ENCODE data around the gene NID1. TPM values are rescaled to one million over a fixed set of nuclear protein-coding genes. Genes with fewer than 3 reads are reported as not detected.
"Not testable (repeated sequence)": the region's sequence is repeated elsewhere in the genome, so short reads cannot be mapped to it uniquely, and the experiment has no call there.

Gene NID1
- polyA plus RNA-seq, 1 donor = 76.0 TPM

GRCh38 chr1:235984041-235984825 lies 80.7 kb downstream of the NID1 start:
- DNase-seq = no peak
- H3K4me1 ChIP-seq (ENCODE audit: control insufficient read depth, insufficient read depth, low read length) = no peaks in the 10 kb centered on the region
- 73% methylated on average over 2 of the region's 6 CpGs for WGBS (ENCODE audit: insufficient coverage, low lambda C conversion rate)
- peaks cover 28% of the 10 kb centered on the region for H3K36me3 ChIP-seq (ENCODE audit: control insufficient read depth, insufficient read depth, low read length)
- H3K4me3 ChIP-seq (ENCODE audit: low read length) = no peak overlapping the region
- H3K27ac ChIP-seq (ENCODE audit: low read length) = peak overlapping the region; percentile 32
- H3K27me3 ChIP-seq (ENCODE audit: control insufficient read depth, insufficient read depth, low read length) = peaks cover 3% of the 10 kb centered on the region
- no peaks in the 10 kb centered on the region for H3K9me3 ChIP-seq (ENCODE audit: control insufficient read depth, low read depth, low read length)

GRCh38 chr1:235980976-235981375 lies 83.9 kb downstream of the NID1 start:
- WGBS (ENCODE audit: insufficient coverage, low lambda C conversion rate) = 100% methylated on average over 1 of the region's 3 CpGs
- Histone ChIP-seq H3K4me1 (ENCODE audit: control insufficient read depth, insufficient read depth, low read length) (no peaks in the 10 kb centered on the region), H3K27me3 (ENCODE audit: control insufficient read depth, insufficient read depth, low read length) (no peaks in the 10 kb centered on the region), H3K27ac (ENCODE audit: low read length) (no peak overlapping the region), H3K36me3 (ENCODE audit: control insufficient read depth, insufficient read depth, low read length) (peaks cover 54% of the 10 kb centered on the region), H3K9me3 (ENCODE audit: control insufficient read depth, low read depth, low read length) (peaks cover 3% of the 10 kb centered on the region), H3K4me3 (ENCODE audit: low read length) (no peak overlapping the region)
- DNase-seq = no peak

- Histone ChIP-seq H3K27ac (ENCODE audit: low read length) (no peak overlapping the region), H3K27me3 (ENCODE audit: control insufficient read depth, insufficient read depth, low read length) (no peaks in the 10 kb centered on the region), H3K4me3 (ENCODE audit: low read length) (no peak overlapping the region), H3K36me3 (ENCODE audit: control insufficient read depth, insufficient read depth, low read length) (peaks cover 54% of the 10 kb centered on the region), H3K9me3 (ENCODE audit: control insufficient read depth, low read depth, low read length) (peaks cover 3% of the 10 kb centered on the region), H3K4me1 (ENCODE audit: control insufficient read depth, insufficient read depth, low read length) (no peaks in the 10 kb centered on the region)
- no CpG with 5 or more reads among the region's 12 CpGs for WGBS (ENCODE audit: insufficient coverage, low lambda C conversion rate)
- no peak for DNase-seq
Observed at GRCh38 chr1:235979716-235980333, 85.1 kb downstream of the NID1 start.

DNA sequence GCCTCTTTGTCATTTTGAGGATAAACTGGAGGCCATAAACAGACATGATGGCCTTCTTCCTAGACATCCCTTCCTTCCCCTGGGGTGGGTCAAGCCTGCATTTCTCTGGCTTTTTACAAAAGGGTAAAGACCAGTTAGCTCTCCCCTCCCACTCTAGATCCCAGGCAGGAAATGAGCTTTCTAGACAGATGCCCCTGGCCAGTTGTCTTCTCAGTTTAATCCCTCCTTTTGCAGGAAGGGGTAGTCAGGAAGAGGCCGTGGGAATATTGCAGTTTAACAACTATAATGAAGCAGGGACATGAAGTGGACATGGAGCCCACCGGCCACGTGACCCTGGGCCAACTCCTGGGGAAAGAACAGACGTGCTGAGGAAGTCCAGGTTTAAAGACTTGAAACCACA lies 85.7 kb downstream of the NID1 start:
- Histone ChIP-seq H3K9me3 (ENCODE audit: control insufficient read depth, low read depth, low read length) (peaks cover 3% of the 10 kb centered on the region), H3K27me3 (ENCODE audit: control insufficient read depth, insufficient read depth, low read length) (no peaks in the 10 kb centered on the region), H3K27ac (ENCODE audit: low read length) (no peak overlapping the region), H3K4me3 (ENCODE audit: low read length) (no peak overlapping the region), H3K36me3 (ENCODE audit: control insufficient read depth, insufficient read depth, low read length) (peaks cover 57% of the 10 kb centered on the region), H3K4me1 (ENCODE audit: control insufficient read depth, insufficient read depth, low read length) (no peaks in the 10 kb centered on the region)
- no CpG with 5 or more reads among the region's 4 CpGs for WGBS (ENCODE audit: insufficient coverage, low lambda C conversion rate)
- no peak for DNase-seq

GRCh38 chr1:235976490-235976889 lies 88.4 kb downstream of the NID1 start:
- peaks cover 4% of the 10 kb centered on the region for H3K4me1 ChIP-seq (ENCODE audit: control insufficient read depth, insufficient read depth, low read length)
- 90% methylated on average over 2 of the region's 5 CpGs for WGBS (ENCODE audit: insufficient coverage, low lambda C conversion rate)
- DNase-seq = no peak
- H3K36me3 ChIP-seq (ENCODE audit: control insufficient read depth, insufficient read depth, low read length) = peaks cover 46% of the 10 kb centered on the region
- peaks cover 3% of the 10 kb centered on the region for H3K9me3 ChIP-seq (ENCODE audit: control insufficient read depth, low read depth, low read length)
- H3K27ac ChIP-seq (ENCODE audit: low read length) = no peak overlapping the region
- H3K27me3 ChIP-seq (ENCODE audit: control insufficient read depth, insufficient read depth, low read length) = no peaks in the 10 kb centered on the region
- no peak overlapping the region for H3K4me3 ChIP-seq (ENCODE audit: low read length)

DNA sequence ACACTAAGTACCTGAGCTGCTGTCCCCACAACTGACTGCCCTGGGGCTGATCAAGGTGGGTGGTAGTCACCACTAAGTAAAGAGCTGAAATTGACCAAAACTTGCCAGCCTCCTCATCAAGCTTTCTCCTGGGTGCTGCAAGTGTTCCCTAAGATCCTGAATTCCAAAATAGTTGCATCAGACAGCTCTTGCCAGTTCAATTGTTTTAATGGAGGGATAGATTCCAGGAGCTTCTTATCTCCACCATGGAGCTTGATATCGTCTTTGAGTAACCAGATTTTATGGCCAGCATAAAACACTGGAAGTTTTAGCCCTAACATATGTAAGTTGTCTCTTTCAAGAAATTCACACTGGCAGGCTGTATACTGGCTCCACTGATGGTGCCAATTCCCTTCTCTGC lies 90.3 kb downstream of the NID1 start:
- Histone ChIP-seq H3K36me3 (ENCODE audit: control insufficient read depth, insufficient read depth, low read length) (peaks cover 33% of the 10 kb centered on the region), H3K27ac (ENCODE audit: low read length) (no peak overlapping the region), H3K4me3 (ENCODE audit: low read length) (no peak overlapping the region), H3K9me3 (ENCODE audit: control insufficient read depth, low read depth, low read length) (peaks cover 3% of the 10 kb centered on the region), H3K4me1 (ENCODE audit: control insufficient read depth, insufficient read depth, low read length) (peaks cover 4% of the 10 kb centered on the region), H3K27me3 (ENCODE audit: control insufficient read depth, insufficient read depth, low read length) (no peaks in the 10 kb centered on the region)
- DNase-seq = no peak
- WGBS (ENCODE audit: insufficient coverage, low lambda C conversion rate) = no CpG with 5 or more reads among the region's 1 CpG

- WGBS (ENCODE audit: insufficient coverage, low lambda C conversion rate) = no CpG with 5 or more reads among the region's 3 CpGs
- not testable (repeated sequence) for H3K4me3 ChIP-seq (ENCODE audit: low read length); H3K9me3 ChIP-seq (ENCODE audit: control insufficient read depth, low read depth, low read length); DNase-seq; H3K27me3 ChIP-seq (ENCODE audit: control insufficient read depth, insufficient read depth, low read length); H3K4me1 ChIP-seq (ENCODE audit: control insufficient read depth, insufficient read depth, low read length)
- Histone ChIP-seq H3K27ac (ENCODE audit: low read length) (peak overlapping the region; percentile 71), H3K36me3 (ENCODE audit: control insufficient read depth, insufficient read depth, low read length) (peaks cover 17% of the 10 kb centered on the region)
Observed at GRCh38 chr1:235972691-235973090, 92.2 kb downstream of the NID1 start.

- Histone ChIP-seq H3K27me3 (ENCODE audit: control insufficient read depth, insufficient read depth, low read length) (no peaks in the 10 kb centered on the region), H3K36me3 (ENCODE audit: control insufficient read depth, insufficient read depth, low read length) (peaks cover 13% of the 10 kb centered on the region), H3K4me3 (ENCODE audit: low read length) (peak overlapping the region; percentile 38), H3K27ac (ENCODE audit: low read length) (peak overlapping the region; percentile 71), H3K9me3 (ENCODE audit: control insufficient read depth, low read depth, low read length) (peaks cover 2% of the 10 kb centered on the region), H3K4me1 (ENCODE audit: control insufficient read depth, insufficient read depth, low read length) (peaks cover 4% of the 10 kb centered on the region)
- 58% methylated on average over 2 of the region's 5 CpGs for WGBS (ENCODE audit: insufficient coverage, low lambda C conversion rate)
- DNase-seq = no peak
Observed at GRCh38 chr1:235972311-235972689, 92.6 kb downstream of the NID1 start.

DNA sequence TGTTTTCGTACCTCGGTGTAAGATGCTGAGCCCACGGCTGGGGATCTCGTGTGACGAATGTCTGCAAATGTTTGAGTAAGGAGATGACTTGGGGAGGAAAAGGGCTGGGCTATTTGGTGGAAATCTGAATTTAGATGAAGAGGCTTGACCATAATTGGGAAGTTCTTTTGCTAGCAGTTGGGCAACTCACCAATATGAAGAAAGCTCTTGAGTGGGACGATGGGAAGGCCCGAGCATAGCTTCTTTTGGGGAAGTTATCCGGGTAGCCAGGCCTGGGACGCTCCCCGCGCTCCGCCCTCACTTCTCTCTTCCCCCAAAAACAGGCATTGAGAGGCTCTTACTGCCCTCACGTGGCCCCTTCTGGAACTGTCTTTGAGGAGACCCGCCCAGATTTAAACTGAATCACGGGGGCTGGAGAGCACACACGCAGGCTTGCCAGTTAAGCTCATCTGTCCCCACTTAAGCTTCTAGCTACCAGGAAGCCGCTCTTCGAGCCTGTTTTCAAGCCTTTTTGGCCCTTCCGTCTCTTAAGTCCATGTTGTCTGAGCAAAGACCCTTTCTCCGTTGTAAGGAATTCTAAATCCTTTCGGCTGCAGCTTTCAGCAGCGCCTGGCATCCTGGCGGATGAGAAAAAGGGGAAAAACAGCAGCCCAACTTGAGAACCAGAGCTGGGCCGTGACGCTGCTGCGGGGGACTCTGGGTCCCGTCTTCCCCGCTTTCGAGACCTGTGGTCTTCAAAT lies 93.1 kb downstream of the NID1 start:
- peak; percentile 76 to 83 for DNase-seq
- WGBS (ENCODE audit: insufficient coverage, low lambda C conversion rate) = no CpG with 5 or more reads among the region's 29 CpGs
- H3K4me3 ChIP-seq (ENCODE audit: low read length) = peak overlapping the region; percentile 38
- no peaks in the 10 kb centered on the region for H3K9me3 ChIP-seq (ENCODE audit: control insufficient read depth, low read depth, low read length)
- peaks cover 4% of the 10 kb centered on the region for H3K4me1 ChIP-seq (ENCODE audit: control insufficient read depth, insufficient read depth, low read length)
- peaks cover 8% of the 10 kb centered on the region for H3K36me3 ChIP-seq (ENCODE audit: control insufficient read depth, insufficient read depth, low read length)
- no peaks in the 10 kb centered on the region for H3K27me3 ChIP-seq (ENCODE audit: control insufficient read depth, insufficient read depth, low read length)
- peak overlapping the region; percentile 71 for H3K27ac ChIP-seq (ENCODE audit: low read length)

DNA sequence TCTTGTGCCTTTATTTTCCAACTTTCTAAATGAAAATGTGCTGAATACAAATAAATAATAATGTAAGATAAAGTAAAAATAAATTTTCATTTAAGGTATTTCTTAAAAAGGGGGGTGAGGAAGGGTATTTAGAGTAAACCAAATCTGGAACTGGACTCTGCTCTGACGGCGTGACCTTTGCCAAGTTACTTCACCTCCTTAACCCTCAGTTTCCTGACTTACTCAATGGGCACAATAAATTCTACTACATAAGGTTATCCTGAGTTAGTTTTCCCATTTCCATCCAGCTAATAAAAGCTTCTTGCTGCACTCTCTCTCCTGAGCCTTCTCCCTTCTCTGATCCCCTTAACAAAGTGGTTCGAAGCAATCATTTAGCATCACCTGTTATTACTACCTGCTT lies 93.9 kb downstream of the NID1 start:
- Histone ChIP-seq H3K4me3 (ENCODE audit: low read length) (no peak overlapping the region), H3K36me3 (ENCODE audit: control insufficient read depth, insufficient read depth, low read length) (peaks cover 3% of the 10 kb centered on the region), H3K4me1 (ENCODE audit: control insufficient read depth, insufficient read depth, low read length) (peaks cover 4% of the 10 kb centered on the region), H3K27me3 (ENCODE audit: control insufficient read depth, insufficient read depth, low read length) (no peaks in the 10 kb centered on the region), H3K27ac (ENCODE audit: low read length) (no peak overlapping the region), H3K9me3 (ENCODE audit: control insufficient read depth, low read depth, low read length) (no peaks in the 10 kb centered on the region)
- DNase-seq = no peak
- whole genome bisulfite sequencing (ENCODE audit: insufficient coverage, low lambda C conversion rate) = no CpG with 5 or more reads among the region's 3 CpGs

Data from large intestine (tissue), 3 donors.